Measurements from ENCODE around the gene DIP2B. TPM values are rescaled to one million over a fixed set of nuclear protein-coding genes. Genes with fewer than 3 reads are reported as not detected.
"Not testable (repeated sequence)": the region's sequence is repeated elsewhere in the genome, so short reads cannot be mapped to it uniquely, and the experiment has no call there.

Gene DIP2B
- polyA plus RNA-seq, 1 of the 3 experiments (the other 2 are of a cell fraction) = 6.6 TPM

GRCh38 chr12:50521781-50522180, 17.0 kb downstream of the DIP2B start:
- peaks cover 18% of the 10 kb centered on the region for H3F3A ChIP-seq (replicated peaks; ENCODE audit: insufficient read depth)
- H3K4me3 ChIP-seq (ENCODE audit: low read depth in 2 of 2, low read length in 1 of 2); H3K9me3 ChIP-seq; POLR2A ChIA-PET; H3K4me2 ChIP-seq; H3K9me2 ChIP-seq; H3K27ac ChIP-seq (ENCODE audit: low read depth in 2 of 2, low read length in 1 of 2); H3K9ac ChIP-seq; DNase-seq; H2AFZ ChIP-seq (ENCODE audit: low read depth); H3K36me3 ChIP-seq (replicated peaks in 1 of 2; ENCODE audit: control insufficient read depth in 1 of 2, insufficient read depth in 2 of 2, low read length in 1 of 2); H3K27me3 ChIP-seq (ENCODE audit: insufficient read depth); H4K20me1 ChIP-seq (ENCODE audit: insufficient read depth): not testable (repeated sequence)
- WGBS (ENCODE audit: low lambda C conversion rate) = 95% methylated on average over 4 of the region's 4 CpGs
- CTCF ChIA-PET = interaction anchor here (1.2 kb wide), 1 partner anchor 17 kb away, joined by 4 read pairs; the partner anchor contains the start of gene DIP2B
- H3K4me1 ChIP-seq (ENCODE audit: control insufficient read depth in 1 of 2, insufficient read depth in 2 of 2, low read depth in 1 of 2, low read length in 1 of 2) = peaks cover 0 to 19% of the 10 kb centered on the region in 2 experiments; a peak in 3 of 4 replicates
- peaks cover 83% of the 10 kb centered on the region for H3K79me2 ChIP-seq (ENCODE audit: insufficient read depth)

- peaks cover 0 to 10% of the 10 kb centered on the region in 2 experiments; a peak in 2 of 4 replicates for H3K4me1 ChIP-seq (ENCODE audit: control insufficient read depth in 1 of 2, insufficient read depth in 2 of 2, low read depth in 1 of 2, low read length in 1 of 2)
- ChIA-PET CTCF (interaction anchor here (0.6 to 1.7 kb wide), 4 partner anchors 14 to 24 kb away, joined by 3 to 6 read pairs (median 4); partner anchors contain the start of gene DIP2B), POLR2A (no interaction called here)
- H3K79me2 ChIP-seq (ENCODE audit: insufficient read depth) = peaks cover 85% of the 10 kb centered on the region
- TF ChIP-seq TCF12 (IDR thresholded peaks at IDR 0.05) = no peak
- no peak for TF ChIP-seq SIN3A (IDR thresholded peaks at IDR 0.05; ENCODE audit: borderline replicate concordance, low read depth, low read length)
- TF ChIP-seq TEAD4 (IDR thresholded peaks at IDR 0.05; ENCODE audit: borderline replicate concordance, insufficient read depth) = no peak
- no peak for TF ChIP-seq CHD2 (IDR thresholded peaks at IDR 0.05; ENCODE audit: low read length, partially characterized antibody)
- TF ChIP-seq RFX5 (IDR thresholded peaks at IDR 0.05; ENCODE audit: low read length) = no peak
- no peak for TF ChIP-seq GATA2 (CRISPR knock-in tag; IDR thresholded peaks at IDR 0.05)
- TF ChIP-seq JUND (IDR thresholded peaks at IDR 0.05) = no peak
- no peak for TF ChIP-seq SMC3 (IDR thresholded peaks at IDR 0.05; ENCODE audit: low read depth, low read length)
- TF ChIP-seq USF1 (IDR thresholded peaks at IDR 0.05; ENCODE audit: borderline replicate concordance, low read depth) = no peak
- TF ChIP-seq MAX (IDR thresholded peaks at IDR 0.05; ENCODE audit: low read depth) = no peak
- TF ChIP-seq NFIC (IDR thresholded peaks at IDR 0.05; ENCODE audit: borderline replicate concordance) = no peak
- TF ChIP-seq REST (IDR thresholded peaks at IDR 0.05; ENCODE audit: low read depth, low read length) = no peak
- TF ChIP-seq MXI1 (IDR thresholded peaks at IDR 0.05; ENCODE audit: low read depth, low read length) = no peak
- TF ChIP-seq FOXM1 (IDR thresholded peaks at IDR 0.05; ENCODE audit: low read depth) = no peak
- no peak overlapping the region for H3K4me2 ChIP-seq
- no peak overlapping the region for H2AFZ ChIP-seq (ENCODE audit: low read depth)
- no peaks in the 10 kb centered on the region for H3K27me3 ChIP-seq (ENCODE audit: insufficient read depth)
- 89% methylated on average over 1 of the region's 1 CpG for WGBS (ENCODE audit: low lambda C conversion rate)
- H3F3A ChIP-seq (replicated peaks; ENCODE audit: insufficient read depth) = peaks cover 11% of the 10 kb centered on the region
- no peaks in the 10 kb centered on the region for H3K9me2 ChIP-seq
- DNase-seq = no peak
- no peak overlapping the region for H3K27ac ChIP-seq (ENCODE audit: low read depth in 2 of 2, low read length in 1 of 2)
- H3K9me3 ChIP-seq = no peaks in the 10 kb centered on the region
- no peaks in the 10 kb centered on the region for H4K20me1 ChIP-seq (ENCODE audit: insufficient read depth)
- H3K4me3 ChIP-seq (ENCODE audit: low read depth in 2 of 2, low read length in 1 of 2) = no peak overlapping the region
- H3K36me3 ChIP-seq (replicated peaks in 1 of 2; ENCODE audit: control insufficient read depth in 1 of 2, insufficient read depth in 2 of 2, low read length in 1 of 2) = no peaks in the 10 kb centered on the region
- no peak overlapping the region for H3K9ac ChIP-seq
Measured at GRCh38 chr12:50523772-50524171, 19.0 kb downstream of the DIP2B start.
